OCI-LY1 (cell line): Measurements from ENCODE around the gene ELMO3.

Experiments
- H2AFZ ChIP-seq: fragments of 200-600 bp; sonication (generic), shearing (Covaris generic); 2 replicates; pipeline ENCODE4 v1.6.0; 2014; ENCODE audit warnings: antibody characterized with exemption, mild to moderate bottlenecking, low read length
- H3F3A ChIP-seq: fragments of 200-600 bp; sonication (generic), shearing (Covaris generic); 2 replicates; pipeline ENCODE4 v1.6.0; 2014; ENCODE audit warnings: mild to moderate bottlenecking, antibody characterized with exemption, low read length, moderate library complexity; ENCODE audit not compliant: insufficient read depth
- H3K27ac ChIP-seq: fragments of 200-600 bp; sonication (generic); 2 replicates; pipeline ENCODE4 v1.5.1; 2014; ENCODE audit warnings: low read length, mixed run types, mild to moderate bottlenecking, low read depth; ENCODE audit not compliant: poor library complexity, severe bottlenecking
- H3K27me3 ChIP-seq: fragments of 200-600 bp; sonication (generic); 2 replicates; pipeline ENCODE4 v1.6.0; 2014; ENCODE audit warnings: antibody characterized with exemption, mild to moderate bottlenecking, low read length, moderate library complexity; ENCODE audit not compliant: insufficient read depth
- H3K36me3 ChIP-seq: fragments of 200-600 bp; sonication (generic); 2 replicates; pipeline ENCODE4 v1.6.1; 2014; ENCODE audit warnings: mild to moderate bottlenecking, antibody characterized with exemption, low read length, moderate library complexity, mixed read lengths; ENCODE audit not compliant: insufficient read depth
- H3K4me1 ChIP-seq: fragments of 200-600 bp; sonication (generic); 2 replicates; pipeline ENCODE4 v1.5.1; 2014; ENCODE audit warnings: mild to moderate bottlenecking, low read length, moderate library complexity; ENCODE audit not compliant: insufficient read depth, severe bottlenecking
- H3K4me2 ChIP-seq: fragments of 200-600 bp; sonication (generic), shearing (Covaris generic); 2 replicates; pipeline ENCODE4 v1.6.1; 2014; ENCODE audit warnings: low read length
- H3K4me3 ChIP-seq: fragments of 200-600 bp; sonication (generic); 2 replicates; pipeline ENCODE4 v1.5.1; 2014; ENCODE audit warnings: low read length, low read depth, mild to moderate bottlenecking, mixed read lengths; ENCODE audit not compliant: poor library complexity, severe bottlenecking
- H3K79me2 ChIP-seq: fragments of 200-600 bp; shearing (Covaris generic); 2 replicates; pipeline ENCODE4 v1.6.1; 2016; ENCODE audit warnings: mixed run types, low read length, mixed read lengths; ENCODE audit not compliant: insufficient read depth
- H3K9ac ChIP-seq: fragments of 200-600 bp; sonication (generic), shearing (Covaris generic); 2 replicates; pipeline ENCODE4 v1.6.1; 2014; ENCODE audit warnings: mild to moderate bottlenecking, low read length, mixed read lengths
- H3K9me2 ChIP-seq: fragments of 200-600 bp; sonication (generic), shearing (Covaris generic); 2 replicates; pipeline ENCODE4 v1.6.1; 2014; ENCODE audit warnings: low read depth, mild to moderate bottlenecking, low read length, mixed read lengths
- H3K9me3 ChIP-seq: fragments of 200-600 bp; shearing (Covaris generic); 2 replicates; pipeline ENCODE4 v1.6.1; 2014; ENCODE audit warnings: low read length, mixed read lengths
- H4K20me1 ChIP-seq: fragments of 200-600 bp; sonication (generic), shearing (Covaris generic); 2 replicates; pipeline ENCODE4 v1.6.0; 2016; ENCODE audit warnings: mild to moderate bottlenecking, low read length; ENCODE audit not compliant: insufficient read depth
- CTCF ChIP-seq: fragments of 200-600 bp; sonication (generic), shearing (Covaris generic); IDR thresholded peaks from 2 replicates; pipeline ENCODE4 v1.5.1; 2017; ENCODE audit warnings: mild to moderate bottlenecking, antibody characterized with exemption, low read length, moderate library complexity, mixed read lengths
- EZH2 ChIP-seq: fragments of 200-600 bp; sonication (generic), shearing (Covaris generic); IDR thresholded peaks from 2 replicates; pipeline ENCODE4 v1.8.0; 2017; ENCODE audit warnings: borderline replicate concordance, mixed run types, mild to moderate bottlenecking, antibody characterized with exemption, low read length, moderate library complexity, mixed read lengths

The ELMO3 gene

GRCh38 chr16:67188798-67189197 lies 10.1 kb upstream of the ELMO3 start:
- H2AFZ ChIP-seq = no peak overlapping the region
- H3K4me3 ChIP-seq = no peak overlapping the region
- no peak overlapping the region for H3K27ac ChIP-seq
- TF ChIP-seq EZH2 = no peak
- TF ChIP-seq CTCF = no peak
- H3F3A ChIP-seq = no peaks in the 10 kb centered on the region
- no peaks in the 10 kb centered on the region for H4K20me1 ChIP-seq
- H3K4me2 ChIP-seq = no peak overlapping the region
- no peak overlapping the region for H3K9ac ChIP-seq
- H3K79me2 ChIP-seq = peaks cover 16% of the 10 kb centered on the region
- H3K9me2 ChIP-seq = no peaks in the 10 kb centered on the region
- H3K4me1 ChIP-seq = peaks cover 19% of the 10 kb centered on the region
- H3K36me3 ChIP-seq = peaks cover 4% of the 10 kb centered on the region; the same call in 1 of the 2 replicates
- H3K9me3 ChIP-seq = no peaks in the 10 kb centered on the region
- H3K27me3 ChIP-seq = no peaks in the 10 kb centered on the region

- Histone ChIP-seq H3K4me3 (no peak within 1 kb of the TSS), H3K9me3 (no peaks in the 10 kb centered on the region), H3K4me2 (no peak within 1 kb of the TSS), H3K9me2 (no peaks in the 10 kb centered on the region), H4K20me1 (no peaks in the 10 kb centered on the region), H3K27ac (no peak within 1 kb of the TSS), H3K9ac (no peak within 1 kb of the TSS), H2AFZ (no peak within 1 kb of the TSS), H3F3A (no peaks in the 10 kb centered on the region), H3K27me3 (no peaks in the 10 kb centered on the region), H3K79me2 (peaks cover 16% of the 10 kb centered on the region), H3K4me1 (peaks cover 15% of the 10 kb centered on the region), H3K36me3 (peaks cover 16% of the 10 kb centered on the region)
- TF ChIP-seq CTCF = no peak
- no peak for TF ChIP-seq EZH2
These were observed 8.9 kb upstream of the ELMO3 start, which contains the start of gene EXOC3L1 for GRCh38 chr16:67190041-67190440. EXOC3L1 (minus strand) TSS chr16:67190136; CDS start chr16:67189676, 460 bp downstream.

- H3K27me3 ChIP-seq = no peaks in the 10 kb centered on the region
- peaks cover 23% of the 10 kb centered on the region for H3K36me3 ChIP-seq
- no peak overlapping the region for H3K9ac ChIP-seq
- no peak overlapping the region for H3K27ac ChIP-seq
- H4K20me1 ChIP-seq = no peaks in the 10 kb centered on the region
- no peak overlapping the region for H3K4me2 ChIP-seq
- H3K4me3 ChIP-seq = no peak overlapping the region
- H3F3A ChIP-seq = no peaks in the 10 kb centered on the region
- H2AFZ ChIP-seq = no peak overlapping the region
- peaks cover 16% of the 10 kb centered on the region for H3K79me2 ChIP-seq
- peaks cover 15% of the 10 kb centered on the region for H3K4me1 ChIP-seq
- no peak for TF ChIP-seq CTCF
- TF ChIP-seq EZH2 = no peak
- H3K9me3 ChIP-seq = no peaks in the 10 kb centered on the region
- no peaks in the 10 kb centered on the region for H3K9me2 ChIP-seq
These were observed 8.2 kb upstream of the ELMO3 start for GRCh38 chr16:67190448-67191399.
